OCI-M1 (cell line): Measurements from ENCODE around the gene DLGAP1.
"Not testable (repeated sequence)": the region's sequence is repeated elsewhere in the genome, so short reads cannot be mapped to it uniquely, and the experiment has no call there.

Source experiments
- DNase-seq: peaks from one replicate; lab custom pipeline; 2025; lab: John Stamatoyannopoulos, UW

Gene DLGAP1

GRCh38 chr18:3584897-3585460 is 870.1 kb downstream of the DLGAP1 start:
- peak; percentile 91 for DNase-seq

GRCh38 chr18:3584266-3584861 is 870.7 kb downstream of the DLGAP1 start:
- no peak for DNase-seq

GRCh38 chr18:3583873-3584247 is 871.2 kb downstream of the DLGAP1 start:
- no peak for DNase-seq

- DNase-seq = not testable (repeated sequence)
Measured at GRCh38 chr18:3583106-3583872, 871.8 kb downstream of the DLGAP1 start.

GRCh38 chr18:3581890-3582289 is 873.2 kb downstream of the DLGAP1 start:
- DNase-seq = no peak

GRCh38 chr18:3580523-3581025 is 874.5 kb downstream of the DLGAP1 start:
- not testable (repeated sequence) for DNase-seq

GRCh38 chr18:3579701-3580100 is 875.4 kb downstream of the DLGAP1 start:
- DNase-seq = no peak

GRCh38 chr18:3578621-3579020 is 876.5 kb downstream of the DLGAP1 start:
- DNase-seq = no peak

- no peak for DNase-seq
Measured at GRCh38 chr18:3577281-3577855, 877.7 kb downstream of the DLGAP1 start.

- no peak for DNase-seq
Measured at GRCh38 chr18:3572761-3573160, 882.3 kb downstream of the DLGAP1 start.

- no peak for DNase-seq
Measured at GRCh38 chr18:3566851-3567250, 888.3 kb downstream of the DLGAP1 start.

GRCh38 chr18:3560755-3561154 is 894.4 kb downstream of the DLGAP1 start:
- DNase-seq = no peak

- DNase-seq = no peak
Measured at GRCh38 chr18:3554811-3555427, 900.2 kb downstream of the DLGAP1 start.

- no peak for DNase-seq
Measured at GRCh38 chr18:3554091-3554601, 901.0 kb downstream of the DLGAP1 start.

GRCh38 chr18:3552305-3552704 is 902.8 kb downstream of the DLGAP1 start:
- DNase-seq = no peak

- no peak for DNase-seq
Measured at GRCh38 chr18:3547891-3548615, 907.1 kb downstream of the DLGAP1 start.

GRCh38 chr18:3546106-3546505 is 909.0 kb downstream of the DLGAP1 start:
- DNase-seq = no peak

- DNase-seq = no peak
Measured at GRCh38 chr18:3544537-3544936, 910.6 kb downstream of the DLGAP1 start.

- no peak for DNase-seq
Measured at GRCh38 chr18:3541549-3542386, 913.3 kb downstream of the DLGAP1 start.

- DNase-seq = no peak
Measured at GRCh38 chr18:3540805-3541548, 914.1 kb downstream of the DLGAP1 start.
